Neural progenitor cell (in vitro differentiated cells): ENCODE results near the gene CACNA1C. TPM values are rescaled to one million over a fixed set of nuclear protein-coding genes. Genes with fewer than 3 reads are reported as not detected.

Experiments used
- DNase-seq: peaks from one replicate; pipeline ENCODE4 v3.0.0-alpha.2; 2016; ENCODE audit warnings: low spot score
- H2AFZ ChIP-seq: fragments of 200-600 bp; sonication (generic); replicated peaks from 2 replicates; pipeline ENCODE4 v1.6.1; 2016; ENCODE audit warnings: antibody characterized with exemption
- H3F3A ChIP-seq: fragments of 200-600 bp; sonication (generic); 2 replicates; pipeline ENCODE4 v1.6.1; 2016; ENCODE audit warnings: antibody characterized with exemption, low read depth
- H3K27ac ChIP-seq: fragments of 200-600 bp; sonication (generic); 2 replicates; pipeline ENCODE4 v1.5.1; 2016; ENCODE audit warnings: mild to moderate bottlenecking
- H3K27me3 ChIP-seq: fragments of 200-600 bp; sonication (generic); 2 replicates; pipeline ENCODE4 v1.6.1; 2016; ENCODE audit warnings: mild to moderate bottlenecking, moderate library complexity
- H3K36me3 ChIP-seq: fragments of 200-600 bp; sonication (generic); 2 replicates; pipeline ENCODE4 v1.5.1; 2016
- H3K4me1 ChIP-seq: fragments of 200-600 bp; sonication (generic); 2 replicates; pipeline ENCODE4 v1.6.1; 2016; ENCODE audit warnings: mixed run types
- H3K4me2 ChIP-seq: fragments of 200-600 bp; sonication (generic); 2 replicates; pipeline ENCODE4 v1.6.1; 2016
- H3K4me3 ChIP-seq: fragments of 200-600 bp; sonication (generic); 2 replicates; pipeline ENCODE4 v1.5.1; 2016
- H3K79me2 ChIP-seq: fragments of 200-600 bp; sonication (generic); 2 replicates; pipeline ENCODE4 v1.6.1; 2016; ENCODE audit warnings: low read depth
- H3K9ac ChIP-seq: fragments of 200-600 bp; sonication (generic); 2 replicates; pipeline ENCODE4 v1.6.1; 2016
- H3K9me3 ChIP-seq: fragments of 200-600 bp; sonication (generic); 2 replicates; pipeline ENCODE4 v1.5.1; 2016; ENCODE audit warnings: low read depth
- H4K20me1 ChIP-seq: fragments of 200-600 bp; sonication (generic); 2 replicates; pipeline ENCODE4 v1.6.1; 2016; ENCODE audit warnings: low read depth
- H3K27ac Mint-ChIP-seq: 3 replicates; pipeline ENCODE4 v1.8.0; 2021; ENCODE audit warnings: mixed read lengths
- H3K27me3 Mint-ChIP-seq: 2 replicates; pipeline ENCODE4 v1.8.0; 2022; ENCODE audit warnings: low read depth, mild to moderate bottlenecking, inconsistent platforms, moderate library complexity, mixed read lengths; ENCODE audit not compliant: insufficient read depth
- H3K36me3 Mint-ChIP-seq: 3 replicates; pipeline ENCODE4 v1.8.0; 2021; ENCODE audit warnings: mixed read lengths
- H3K4me1 Mint-ChIP-seq: 3 replicates; pipeline ENCODE4 v1.8.0; 2021; ENCODE audit warnings: mixed read lengths
- H3K4me3 Mint-ChIP-seq: 3 replicates; pipeline ENCODE4 v1.8.0; 2021; ENCODE audit warnings: mild to moderate bottlenecking, moderate library complexity, mixed read lengths
- H3K9me3 Mint-ChIP-seq: 3 replicates; pipeline ENCODE4 v1.8.0; 2020; ENCODE audit warnings: mixed read lengths
- EZH2 ChIP-seq: fragments of 200-600 bp; sonication (generic); IDR thresholded peaks from 2 replicates; pipeline ENCODE4 v1.6.1; 2017; ENCODE audit warnings: antibody characterized with exemption, mild to moderate bottlenecking, moderate library complexity
- EZH2phosphoT487 ChIP-seq: fragments of 200-600 bp; sonication (generic); IDR thresholded peaks from 2 replicates; pipeline ENCODE4 v1.6.1; 2017; ENCODE audit warnings: antibody characterized with exemption
- total RNA-seq: library from RNA; depleted of rRNA; stranded (reverse); fragments of >200 nt; gene quantifications from 2 replicates; pipeline ENCODE4 v1.2.3, GENCODE V29; 2015; ENCODE audit warnings: low replicate concordance
- TF ChIP-seq, protein P1 (sequence below): fragments of 200-600 bp; sonication (generic); IDR thresholded peaks from 2 replicates; pipeline ENCODE4 v1.5.1; 2017; ENCODE audit warnings: antibody characterized with exemption, mild to moderate bottlenecking

The CACNA1C gene
- total RNA-seq, 1 donor from 2014 or later: 2.7 TPM

DNA sequence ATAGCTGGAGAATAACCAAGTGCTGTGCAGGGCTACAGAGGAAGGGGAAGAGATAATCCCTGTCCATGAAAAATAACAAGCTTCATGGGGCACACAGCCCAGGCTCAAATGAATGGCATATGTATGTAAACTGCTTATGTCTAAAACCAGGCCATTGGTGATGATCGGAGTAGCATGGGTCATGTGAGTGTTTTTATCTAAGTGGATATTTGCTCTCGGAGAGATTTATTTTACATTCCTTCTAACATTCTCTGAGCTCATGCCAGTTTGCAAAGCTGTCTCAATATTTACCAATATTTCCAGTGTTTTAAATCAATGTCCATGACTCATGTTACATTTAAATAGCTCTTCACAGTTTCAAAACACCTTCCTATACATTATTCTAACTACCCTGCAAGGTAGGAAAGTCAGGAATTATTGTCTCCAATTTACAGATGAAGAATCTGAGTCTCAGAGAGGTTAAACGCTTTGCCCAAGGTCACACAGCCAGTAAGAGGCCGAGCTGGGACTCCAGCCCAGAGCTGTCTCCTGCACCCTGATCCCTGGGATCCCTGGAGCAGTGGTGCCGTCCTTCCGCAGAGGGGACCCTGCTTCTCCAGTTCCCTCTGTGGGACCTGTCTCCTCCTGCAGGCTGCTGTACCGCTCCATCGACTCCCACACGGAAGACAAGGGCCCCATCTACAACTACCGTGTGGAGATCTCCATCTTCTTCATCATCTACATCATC lies 555.3 kb downstream of the CACNA1C start:
- H3K36me3 ChIP-seq: no peaks in the 10 kb centered on the region
- H3K27me3 ChIP-seq: no peaks in the 10 kb centered on the region
- H3K36me3 Mint-ChIP-seq: no peaks in the 10 kb centered on the region

DNA sequence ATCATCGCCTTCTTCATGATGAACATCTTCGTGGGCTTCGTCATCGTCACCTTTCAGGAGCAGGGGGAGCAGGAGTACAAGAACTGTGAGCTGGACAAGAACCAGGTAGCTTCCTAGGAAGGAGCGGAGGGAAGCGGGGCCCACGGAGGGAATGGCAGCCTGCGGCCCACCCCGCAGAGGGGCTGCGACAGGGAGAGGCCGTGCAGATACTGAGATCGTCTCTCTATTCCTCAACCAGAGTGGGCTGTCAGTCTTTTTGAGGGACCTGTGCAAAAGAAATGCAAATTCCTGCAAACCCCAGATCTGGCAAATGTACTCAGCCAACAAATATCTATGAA lies 555.8 kb downstream of the CACNA1C start:
- H3K4me3 Mint-ChIP-seq: no peak overlapping the region
- DNase-seq: no peak
- Histone ChIP-seq H3K36me3 (no peaks in the 10 kb centered on the region), H3K27me3 (no peaks in the 10 kb centered on the region), H3F3A (no peaks in the 10 kb centered on the region), H3K4me3 (no peak overlapping the region), H3K9me3 (no peaks in the 10 kb centered on the region), H3K9ac (no peak overlapping the region), H3K79me2 (no peaks in the 10 kb centered on the region), H3K27ac (no peak overlapping the region), H2AFZ (no peak overlapping the region), H4K20me1 (no peaks in the 10 kb centered on the region), H3K4me2 (no peak overlapping the region), H3K4me1 (no peaks in the 10 kb centered on the region)
- H3K36me3 Mint-ChIP-seq: no peaks in the 10 kb centered on the region
- peaks cover 6% of the 10 kb centered on the region for H3K27me3 Mint-ChIP-seq
- TF ChIP-seq EZH2phosphoT487 (no peak), EZH2 (no peak)
- TF ChIP-seq, protein P1, sequence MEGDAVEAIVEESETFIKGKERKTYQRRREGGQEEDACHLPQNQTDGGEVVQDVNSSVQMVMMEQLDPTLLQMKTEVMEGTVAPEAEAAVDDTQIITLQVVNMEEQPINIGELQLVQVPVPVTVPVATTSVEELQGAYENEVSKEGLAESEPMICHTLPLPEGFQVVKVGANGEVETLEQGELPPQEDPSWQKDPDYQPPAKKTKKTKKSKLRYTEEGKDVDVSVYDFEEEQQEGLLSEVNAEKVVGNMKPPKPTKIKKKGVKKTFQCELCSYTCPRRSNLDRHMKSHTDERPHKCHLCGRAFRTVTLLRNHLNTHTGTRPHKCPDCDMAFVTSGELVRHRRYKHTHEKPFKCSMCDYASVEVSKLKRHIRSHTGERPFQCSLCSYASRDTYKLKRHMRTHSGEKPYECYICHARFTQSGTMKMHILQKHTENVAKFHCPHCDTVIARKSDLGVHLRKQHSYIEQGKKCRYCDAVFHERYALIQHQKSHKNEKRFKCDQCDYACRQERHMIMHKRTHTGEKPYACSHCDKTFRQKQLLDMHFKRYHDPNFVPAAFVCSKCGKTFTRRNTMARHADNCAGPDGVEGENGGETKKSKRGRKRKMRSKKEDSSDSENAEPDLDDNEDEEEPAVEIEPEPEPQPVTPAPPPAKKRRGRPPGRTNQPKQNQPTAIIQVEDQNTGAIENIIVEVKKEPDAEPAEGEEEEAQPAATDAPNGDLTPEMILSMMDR: no peak
- no peaks in the 10 kb centered on the region for H3K4me1 Mint-ChIP-seq
- no peak overlapping the region for H3K27ac Mint-ChIP-seq
- peaks cover 5% of the 10 kb centered on the region for H3K9me3 Mint-ChIP-seq

More for the DNA sequence above, 555.3 kb downstream of the CACNA1C start:
- Mint-ChIP-seq H3K4me1 (peaks cover 3% of the 10 kb centered on the region), H3K9me3 (peaks cover 5% of the 10 kb centered on the region), H3K4me3 (no peak overlapping the region), H3K27me3 (peaks cover 6% of the 10 kb centered on the region), H3K27ac (no peak overlapping the region)
- Histone ChIP-seq H3K9ac (no peak overlapping the region), H3K9me3 (no peaks in the 10 kb centered on the region), H3K27ac (no peak overlapping the region), H3K4me2 (no peak overlapping the region), H4K20me1 (no peaks in the 10 kb centered on the region), H3K4me3 (no peak overlapping the region), H3K4me1 (no peaks in the 10 kb centered on the region), H3F3A (no peaks in the 10 kb centered on the region), H3K79me2 (no peaks in the 10 kb centered on the region), H2AFZ (no peak overlapping the region)
- no peak for TF ChIP-seq EZH2
- TF ChIP-seq, protein P1: no peak
- TF ChIP-seq EZH2phosphoT487: no peak
- DNase-seq: no peak

DNA sequence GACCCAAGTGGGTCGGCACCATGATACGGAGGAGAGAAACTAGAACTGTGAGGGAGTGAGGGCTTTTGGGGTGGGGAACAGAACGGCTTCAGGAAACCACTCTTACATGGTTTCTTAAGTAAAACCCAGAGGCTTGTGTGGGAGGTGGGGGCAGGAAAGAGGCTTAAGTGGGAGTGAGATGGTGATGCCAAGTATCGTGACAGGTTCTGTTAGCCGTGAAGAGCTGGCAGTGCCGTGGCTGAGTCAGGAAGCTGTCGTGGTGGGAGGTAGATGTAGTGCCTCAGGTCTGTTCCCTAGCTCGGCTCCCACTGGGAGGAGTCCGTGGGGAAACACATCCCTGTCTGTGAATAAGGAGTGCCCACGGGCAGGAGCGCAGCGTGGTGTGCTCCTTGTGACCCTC lies 556.2 kb downstream of the CACNA1C start:
- Mint-ChIP-seq H3K27me3 (peaks cover 3% of the 10 kb centered on the region), H3K36me3 (no peaks in the 10 kb centered on the region), H3K27ac (no peak overlapping the region), H3K4me3 (no peak overlapping the region), H3K4me1 (no peaks in the 10 kb centered on the region), H3K9me3 (peaks cover 5% of the 10 kb centered on the region)
- no peaks in the 10 kb centered on the region for H4K20me1 ChIP-seq
- no peaks in the 10 kb centered on the region for H3K4me1 ChIP-seq
- no peak overlapping the region for H2AFZ ChIP-seq
- no peak overlapping the region for H3K4me2 ChIP-seq
- H3K4me3 ChIP-seq: no peak overlapping the region
- no peaks in the 10 kb centered on the region for H3K27me3 ChIP-seq
- H3K79me2 ChIP-seq: no peaks in the 10 kb centered on the region
- DNase-seq: no peak
- no peak overlapping the region for H3K27ac ChIP-seq
- H3K9ac ChIP-seq: no peak overlapping the region
- H3F3A ChIP-seq: no peaks in the 10 kb centered on the region
- H3K9me3 ChIP-seq: no peaks in the 10 kb centered on the region
- TF ChIP-seq EZH2 (no peak), EZH2phosphoT487 (no peak)
- TF ChIP-seq, protein P1: no peak
- H3K36me3 ChIP-seq: no peaks in the 10 kb centered on the region
